ENCODE measurements around the gene DTNBP1.

- TF ChIP-seq CTCF (conservative IDR thresholded peaks at IDR 0.05) (no peak), ZFX (IDR thresholded peaks at IDR 0.05) (no peak)
Measured at GRCh38 chr6:15490242-15491100, 172.4 kb downstream of the DTNBP1 start.
